IMR-90 (cell line): Measurements from ENCODE around the gene LRRC34. TPM values are rescaled to one million over a fixed set of nuclear protein-coding genes. Genes with fewer than 3 reads are reported as not detected.

Experiments
- ATAC-seq: fragments of 200-7000 bp; cut with Tn5 transposase; 2 replicates; pipeline ENCODE4 v1.9.1; 2020; ENCODE audit warnings: low read depth, mild to moderate bottlenecking, moderate library complexity
- BruUV-seq: library from RNA; stranded (reverse); fragments of 400-500 nt; replicated peaks from 2 replicates; lab custom pipeline; 2021; lab: Mats Ljungman, UMichigan
- CTCF ChIA-PET: fragments of 300-600 bp; formaldehyde crosslinking; extraction: SDS; loops from one replicate; lab custom pipeline; 2021; ENCODE audit warnings: antibody characterized with exemption; lab: Yijun Ruan, JAX
- POLR2A ChIA-PET: fragments of 300-600 bp; sonication (Branson Sonifier 250); formaldehyde crosslinking; loops from one replicate; lab custom pipeline; 2022; ENCODE audit warnings: antibody characterized with exemption; ENCODE audit not compliant: unreplicated experiment; lab: Charles Lee
- DNase-seq: peaks from one replicate; pipeline ENCODE4 v3.0.0; 2013
- H2AFZ ChIP-seq: replicated peaks from 2 replicates; pipeline ENCODE3; 2013; ENCODE audit warnings: low read length, mild to moderate bottlenecking; ENCODE audit not compliant: poor library complexity
- H2AK5ac ChIP-seq: 2 replicates; pipeline ENCODE4 v1.6.1; 2013; ENCODE audit warnings: low read depth, low read length, inconsistent platforms
- H2AK9ac ChIP-seq: replicated peaks from 2 replicates; pipeline ENCODE3; 2013; ENCODE audit warnings: mild to moderate bottlenecking, low read depth, low read length, moderate library complexity; ENCODE audit not compliant: poor library complexity
- H2BK120ac ChIP-seq: 2 replicates; pipeline ENCODE4 v1.6.1; 2013; ENCODE audit warnings: low read depth, low read length, inconsistent platforms
- H2BK15ac ChIP-seq: 3 replicates; pipeline ENCODE4 v1.6.1; 2013; ENCODE audit warnings: low read depth, low read length, inconsistent platforms
- H2BK20ac ChIP-seq: 2 replicates; pipeline ENCODE4 v1.6.1; 2013; ENCODE audit warnings: low read depth, mild to moderate bottlenecking, inconsistent platforms, low read length, moderate library complexity
- H2BK5ac ChIP-seq: 2 replicates; pipeline ENCODE4 v1.6.1; 2013; ENCODE audit warnings: mild to moderate bottlenecking, low read depth, low read length, inconsistent platforms; ENCODE audit not compliant: poor library complexity, severe bottlenecking
- H3K14ac ChIP-seq: replicated peaks from 2 replicates; pipeline ENCODE4 v1.6.1; 2013; ENCODE audit warnings: low read depth, low read length, inconsistent platforms
- H3K18ac ChIP-seq: 2 replicates; pipeline ENCODE4 v1.6.1; 2013; ENCODE audit warnings: low read depth, low read length, control low read depth
- H3K23ac ChIP-seq: 2 replicates; pipeline ENCODE4 v1.6.1; 2013; ENCODE audit warnings: low read depth, low read length, inconsistent platforms
- H3K27ac ChIP-seq: 2 replicates; pipeline ENCODE4 v1.5.1; 2013; ENCODE audit warnings: mild to moderate bottlenecking, control low read depth, low read length; ENCODE audit not compliant: insufficient read depth
- H3K27me3 ChIP-seq: 2 replicates; pipeline ENCODE4 v1.6.1; 2013; ENCODE audit warnings: low read length; ENCODE audit not compliant: control insufficient read depth, insufficient read depth
- H3K36me3 ChIP-seq: 2 replicates; pipeline ENCODE4 v1.6.1; 2013; ENCODE audit warnings: low read length, mixed read lengths; ENCODE audit not compliant: control insufficient read depth, insufficient read depth
- H3K4ac ChIP-seq: 2 replicates; pipeline ENCODE4 v1.6.1; 2013; ENCODE audit warnings: low read depth, low read length, inconsistent platforms
- H3K4me1 ChIP-seq: 2 replicates; pipeline ENCODE4 v1.6.1; 2013; ENCODE audit warnings: low read length, mixed read lengths; ENCODE audit not compliant: control insufficient read depth, insufficient read depth
- H3K4me2 ChIP-seq: 2 replicates; pipeline ENCODE4 v1.6.1; 2013; ENCODE audit warnings: low read depth, mild to moderate bottlenecking, control low read depth, low read length, moderate library complexity
- H3K4me3 ChIP-seq: 2 replicates; pipeline ENCODE4 v1.5.1; 2013; ENCODE audit warnings: low read depth, mild to moderate bottlenecking, control low read depth, low read length, moderate library complexity; ENCODE audit not compliant: insufficient read depth
- H3K56ac ChIP-seq: 2 replicates; pipeline ENCODE4 v1.6.1; 2013; ENCODE audit warnings: low read length, inconsistent platforms; ENCODE audit not compliant: insufficient read depth; ENCODE audit errors: extremely low read depth
- H3K79me1 ChIP-seq, 2 experiments: 2 replicates each; pipeline ENCODE4 v1.6.1; 2013; ENCODE audit warnings: low read length in 2 of 2, inconsistent platforms in 1 of 2, low read depth in 1 of 2
- H3K9ac ChIP-seq: 2 replicates; pipeline ENCODE4 v1.6.1; 2013; ENCODE audit warnings: low read depth, low read length, control low read depth
- H3K9me1 ChIP-seq: 2 replicates; pipeline ENCODE4 v1.6.1; 2013; ENCODE audit warnings: low read length, inconsistent platforms; ENCODE audit not compliant: insufficient read depth
- H3K9me3 ChIP-seq: 2 replicates; pipeline ENCODE4 v1.6.1; 2013; ENCODE audit warnings: low read length; ENCODE audit not compliant: control insufficient read depth, insufficient read depth
- H4K20me1 ChIP-seq: 2 replicates; pipeline ENCODE4 v1.6.1; 2013; ENCODE audit warnings: low read length, inconsistent platforms; ENCODE audit not compliant: insufficient read depth
- H4K5ac ChIP-seq: 2 replicates; pipeline ENCODE4 v1.6.1; 2013; ENCODE audit warnings: mild to moderate bottlenecking, low read depth, low read length, control low read depth
- H4K8ac ChIP-seq, 2 experiments: 2 replicates each; pipeline ENCODE4 v1.6.1; 2013; ENCODE audit warnings: low read depth in 2 of 2, low read length in 2 of 2, control low read depth in 1 of 2, inconsistent platforms in 1 of 2
- H4K91ac ChIP-seq: 2 replicates; pipeline ENCODE4 v1.6.1; 2013; ENCODE audit warnings: low read depth, low read length, inconsistent platforms; ENCODE audit not compliant: insufficient read depth
- CEBPB ChIP-seq: IDR thresholded peaks from 2 replicates; pipeline ENCODE4 v1.6.1; 2012; ENCODE audit warnings: low read depth, low read length, improper control_type of control experiment
- MAFK ChIP-seq: IDR thresholded peaks from 2 replicates; pipeline ENCODE4 v1.6.1; 2012; ENCODE audit warnings: low read depth, low read length, improper control_type of control experiment
- MAZ ChIP-seq: IDR thresholded peaks from 2 replicates; pipeline ENCODE4 v1.6.1; 2012; ENCODE audit warnings: low read depth, mild to moderate bottlenecking, low read length, improper control_type of control experiment, moderate library complexity, borderline replicate concordance
- MXI1 ChIP-seq: IDR thresholded peaks from 2 replicates; pipeline ENCODE4 v1.6.1; 2012; ENCODE audit warnings: low read depth, mild to moderate bottlenecking, low read length, moderate library complexity, borderline replicate concordance
- NFE2L2 ChIP-seq: fragments of 150-350 bp; IDR thresholded peaks from 2 replicates; pipeline ENCODE4 v1.6.1; 2016; ENCODE audit warnings: low read depth, mild to moderate bottlenecking, low read length
- RFX5 ChIP-seq: IDR thresholded peaks from 2 replicates; pipeline ENCODE4 v1.8.0; 2012; ENCODE audit warnings: low read depth, mild to moderate bottlenecking, low read length, moderate library complexity
- WGBS, 2 experiments: methylation state at CpG; one replicate each; pipeline versions ENCODE4 v1.1.5 to v1.1.7; 2013; ENCODE audit warnings: missing lambda C conversion rate in 2 of 2; ENCODE audit not compliant: insufficient read length in 1 of 2; ENCODE audit errors: extremely low coverage in 2 of 2; 5-methylcytosine and 5-hydroxymethylcytosine counted together
- dilution Hi-C: fragments of 300-500 bp; cut with HindIII; formaldehyde crosslinking; loops from one replicate; pipeline ENCODE4 v1.14.3; 2018; ENCODE audit warnings: low sequenced_read_pairs; ENCODE audit not compliant: unreplicated experiment
- in situ Hi-C: fragments of 300-500 bp; cut with MboI; formaldehyde crosslinking; loops from 3 replicates; pipeline ENCODE4 v1.14.3; 2019; ENCODE audit warnings: low sequenced_read_pairs, inconsistent platforms, mixed read lengths
- intact Hi-C: fragments of 100-400 bp; cut with micrococcal nuclease; formaldehyde crosslinking; loops from 2 replicates; pipeline ENCODE4 v1.10.0; 2022
- polyA plus RNA-seq, 3 experiments: library from polyadenylated mRNA; depleted of rRNA; stranded (reverse); fragments of >200 nt; gene quantifications; 2 replicates each; pipeline ENCODE4 v1.2.3, GENCODE V29; 2012; ENCODE audit warnings: low replicate concordance in 1 of 3
- total RNA-seq: library from RNA; depleted of rRNA; stranded (reverse); fragments of >200 nt; gene quantifications from 2 replicates; pipeline ENCODE4 v1.2.3, GENCODE V29; 2012

Gene LRRC34
- total and polyA plus RNA-seq, 2 of the 4 experiments (the other 2 are of a cell fraction): 0.90 to 0.91 TPM

DNA sequence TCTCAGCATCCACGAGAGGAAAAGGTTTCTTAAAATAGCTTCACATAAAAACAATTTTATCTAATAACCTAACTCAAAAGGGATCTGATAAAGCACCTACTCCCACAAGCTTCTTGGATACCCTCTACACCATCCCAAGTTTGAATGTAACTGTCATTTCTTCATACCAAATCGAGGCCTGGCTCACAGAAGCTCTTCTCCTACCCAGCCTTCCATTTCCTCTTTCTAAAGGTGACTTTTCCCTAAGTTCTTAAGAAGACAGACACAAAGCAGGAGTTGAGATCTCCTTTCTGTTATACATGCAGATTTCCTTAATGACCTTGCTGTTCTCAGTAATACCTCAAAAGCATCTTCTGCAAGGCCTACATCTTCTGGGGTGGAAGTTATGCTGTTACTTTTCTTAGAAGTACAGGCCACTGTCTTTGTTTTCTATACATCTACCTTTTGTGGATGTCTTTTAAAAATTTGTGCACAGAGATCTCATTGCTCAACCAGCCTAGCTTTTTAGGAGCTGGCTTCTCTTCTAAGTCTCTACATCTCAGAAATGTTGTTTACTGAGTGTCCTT lies 3.4 kb downstream of the LRRC34 start:
- Histone ChIP-seq H3K56ac (no peak overlapping the region), H3K4me1 (peaks cover 3% of the 10 kb centered on the region), H4K20me1 (no peaks in the 10 kb centered on the region), H2AK5ac (no peak overlapping the region), H2BK120ac (no peak overlapping the region), H2AFZ (no peak overlapping the region), H3K9me3 (no peaks in the 10 kb centered on the region), H4K91ac (no peak overlapping the region), H3K9ac (no peak overlapping the region), H3K9me1 (peaks cover 9% of the 10 kb centered on the region), H3K27me3 (no peaks in the 10 kb centered on the region), H2BK20ac (no peak overlapping the region), H4K5ac (no peak overlapping the region), H3K18ac (no peak overlapping the region), H2BK15ac (no peak overlapping the region), H3K23ac (no peak overlapping the region), H3K14ac (no peak overlapping the region), H4K8ac (no peak overlapping the region), H3K79me1 (peaks cover 0 to 3% of the 10 kb centered on the region in 2 experiments; a peak in 1 of 4 replicates), H3K27ac (no peak overlapping the region), H3K36me3 (no peaks in the 10 kb centered on the region), H3K4ac (no peak overlapping the region), H2BK5ac (no peak overlapping the region), H2AK9ac (no peak overlapping the region), H3K4me2 (no peak overlapping the region), H3K4me3 (no peak overlapping the region)
- dilution Hi-C loops (no loop called here), in situ Hi-C loops (no loop called here), intact Hi-C loops (no loop called here)
- ATAC-seq (no peak), DNase-seq (no peak)
- POLR2A ChIA-PET: interaction anchor here (0.6 kb wide), 1 partner anchor 273 kb away, joined by 9 read pairs; no protein-coding TSS in a partner anchor
- no TSS peak for BruUV-seq
- TF ChIP-seq MXI1 (no peak), RFX5 (no peak), CEBPB (no peak), MAFK (no peak), NFE2L2 (no peak), MAZ (no peak)
- WGBS, 2 experiments: 100% methylated on average over 1 of the region's 2 CpGs; no CpG with 5 or more reads in 1 of the 2 experiments
- CTCF ChIA-PET: interaction anchor here (0.7 kb wide), 1 partner anchor 970 kb away, joined by 5 read pairs; no protein-coding TSS in a partner anchor
